HG02943 (cell line): Measurements from ENCODE around the gene ATAD3A.
"Not testable (repeated sequence)": the region's sequence is repeated elsewhere in the genome, so short reads cannot be mapped to it uniquely, and the experiment has no call there.

ENCODE experiments used
- ATAC-seq: cut with Tn5 transposase; IDR thresholded peaks from one replicate; pipeline ENCODE4 v1.9.1; 2021; ENCODE audit warnings: mild to moderate bottlenecking, low read depth, moderate library complexity; ENCODE audit not compliant: unreplicated experiment

ATAD3A gene

DNA sequence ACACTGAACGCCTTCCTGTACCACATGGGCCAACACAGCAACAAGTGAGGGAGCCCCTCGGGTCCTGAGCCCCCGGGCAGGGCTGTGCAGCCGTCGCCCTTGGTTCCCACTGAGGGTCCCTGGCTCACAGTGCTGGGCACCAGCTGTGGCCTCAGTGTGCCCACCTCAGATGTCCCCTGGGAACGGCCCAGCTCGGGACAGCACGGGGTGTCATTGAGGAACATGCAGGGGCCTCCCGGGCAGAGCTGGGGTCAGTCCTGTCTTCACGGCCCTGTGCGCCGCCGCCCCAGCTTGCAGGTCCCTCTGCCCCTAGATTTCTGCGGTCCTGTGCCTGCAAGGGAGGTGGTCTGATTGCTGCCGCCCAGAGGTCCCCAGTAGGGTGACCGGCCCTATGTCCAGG is 22.7 kb upstream of the ATAD3A start:
- ATAC-seq, result no peak

GRCh38 chr1:1489861-1490260 is 22.1 kb upstream of the ATAD3A start:
- no peak for ATAC-seq

DNA sequence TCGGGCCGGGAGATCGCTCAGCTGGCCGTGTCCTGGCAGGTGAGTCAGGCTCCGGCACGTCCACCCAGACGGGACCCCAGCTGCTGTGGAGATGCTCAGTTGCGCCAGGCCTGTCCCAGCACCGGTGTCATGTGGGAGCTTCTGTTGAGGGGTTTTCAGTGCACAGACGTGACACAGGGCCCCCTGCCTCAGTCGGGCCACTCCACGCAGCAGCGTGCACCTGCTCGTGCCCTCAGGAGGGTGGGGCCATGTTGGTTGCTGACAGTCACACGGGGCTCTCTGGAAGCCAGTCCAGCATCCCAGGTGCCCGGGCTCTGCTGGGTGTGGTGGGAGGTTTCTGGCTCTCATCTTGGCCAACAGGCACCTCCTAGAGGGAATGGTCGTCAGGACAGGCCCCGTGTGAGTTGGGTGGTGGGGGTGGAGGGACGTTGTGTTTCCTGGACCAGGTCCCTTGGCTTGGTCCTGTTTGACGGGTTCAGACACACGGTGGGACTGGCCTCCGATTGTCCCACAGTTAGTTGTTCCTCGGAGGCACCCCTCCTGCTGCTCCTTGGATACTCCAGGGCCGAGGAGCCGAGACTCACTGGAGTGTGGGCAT is 21.2 kb upstream of the ATAD3A start:
- no peak for ATAC-seq

DNA sequence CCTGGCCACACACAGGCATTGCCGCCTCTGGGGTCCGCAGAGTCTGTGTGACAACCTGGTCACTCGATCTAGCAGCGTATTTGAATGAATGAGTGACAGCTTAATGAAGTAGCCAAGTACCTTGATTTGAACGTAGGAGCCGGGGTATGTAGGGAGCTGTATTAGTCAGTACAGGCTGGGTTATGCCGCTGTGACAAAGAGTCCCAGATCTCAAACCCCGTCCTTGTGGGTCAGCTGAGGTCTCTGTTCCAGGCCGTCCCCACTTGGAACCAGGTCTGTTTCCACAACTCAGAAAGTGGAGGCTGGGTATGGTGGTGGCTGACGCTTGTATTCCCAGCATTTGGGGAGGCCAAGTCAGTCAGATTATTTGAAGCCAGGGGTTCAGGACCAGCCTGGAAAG is 20.4 kb upstream of the ATAD3A start:
- ATAC-seq, result no peak

- not testable (repeated sequence) for ATAC-seq
Measured at GRCh38 chr1:1494311-1494710, 17.7 kb upstream of the ATAD3A start.

DNA sequence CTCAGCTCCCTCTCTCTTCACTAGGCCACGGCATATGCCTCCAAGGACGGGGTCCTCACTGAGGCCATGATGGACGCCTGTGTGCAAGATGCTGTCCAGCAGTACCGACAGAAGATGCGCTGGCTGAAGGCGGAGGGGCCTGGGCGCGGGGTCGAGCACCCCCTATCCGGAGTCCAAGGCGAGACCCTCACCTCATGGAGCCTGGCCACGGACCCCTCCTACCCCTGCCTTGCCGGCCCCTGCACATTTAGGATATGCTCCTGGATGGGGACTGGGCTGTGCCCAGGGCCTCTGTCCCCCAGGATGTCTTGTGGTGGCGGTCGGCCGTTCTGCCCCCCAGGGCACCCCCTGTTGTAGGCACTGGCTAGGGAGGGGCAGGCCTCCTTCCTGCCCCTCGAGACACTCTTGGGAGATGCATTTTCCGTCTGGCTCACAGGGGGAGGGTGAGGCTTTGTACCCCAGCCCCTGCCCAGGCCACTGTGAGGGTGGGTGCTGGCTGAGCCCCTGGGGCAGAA is 16.4 kb upstream of the ATAD3A start:
- not testable (repeated sequence) for ATAC-seq

DNA sequence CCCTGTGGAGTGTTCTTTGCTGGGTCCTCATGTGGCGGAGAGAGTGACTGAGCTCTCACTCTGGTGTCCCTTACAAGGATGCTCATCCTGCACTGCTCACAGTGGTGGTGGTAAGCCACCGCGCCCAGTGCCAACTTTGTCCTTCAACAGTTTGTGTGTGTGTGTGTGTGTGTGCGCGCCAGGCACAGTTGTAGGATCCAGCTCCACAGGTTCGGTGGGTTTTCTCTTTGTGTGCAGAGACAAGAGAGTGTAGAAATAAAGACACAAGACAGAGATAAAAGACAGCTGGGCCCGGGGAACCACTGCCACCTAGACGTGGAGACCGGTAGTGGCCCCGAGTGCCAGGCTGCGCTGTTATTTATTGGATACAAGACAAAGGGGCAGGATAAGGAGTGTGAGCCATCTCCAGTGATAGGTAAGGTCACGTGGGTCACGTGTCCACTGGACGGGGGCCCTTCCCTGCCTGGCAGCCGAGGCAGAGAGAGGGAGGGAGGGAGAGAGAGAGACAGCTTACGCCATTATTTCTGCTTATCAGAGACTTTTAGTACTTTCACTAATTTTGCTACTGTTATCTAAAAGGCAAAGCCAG is 7.1 kb upstream of the ATAD3A start:
- not testable (repeated sequence) for ATAC-seq

GRCh38 chr1:1505366-1505798 is 6.6 kb upstream of the ATAD3A start:
- not testable (repeated sequence) for ATAC-seq

- ATAC-seq, result not testable (repeated sequence)
Measured at GRCh38 chr1:1505801-1506200, 6.2 kb upstream of the ATAD3A start.

DNA sequence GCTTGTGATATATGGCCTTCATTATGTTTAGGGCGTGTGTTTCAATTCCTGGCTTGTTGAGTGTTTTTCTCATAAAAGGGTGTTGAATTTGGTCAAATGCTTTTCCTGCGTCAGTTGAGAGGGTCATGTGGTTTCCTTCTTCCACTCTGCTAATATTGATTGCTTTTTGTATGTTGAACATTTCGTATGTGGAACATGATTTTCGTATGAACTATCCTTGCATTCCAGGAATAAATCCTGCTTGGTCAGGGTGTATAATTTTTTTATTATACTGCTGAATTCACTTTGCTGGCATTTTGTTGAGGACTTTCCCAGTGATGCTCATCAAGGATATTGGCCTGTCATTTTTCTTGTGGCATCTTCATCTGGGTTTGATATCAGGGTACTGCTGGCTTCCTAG is 4.7 kb upstream of the ATAD3A start:
- ATAC-seq, result no peak

- ATAC-seq, result not testable (repeated sequence)
Measured at GRCh38 chr1:1508775-1509464, 3.0 kb upstream of the ATAD3A start.

GRCh38 chr1:1509465-1509850 is 2.5 kb upstream of the ATAD3A start:
- not testable (repeated sequence) for ATAC-seq

GRCh38 chr1:1510912-1511532 is 940 bp upstream of the ATAD3A start:
- ATAC-seq, result no peak

GRCh38 chr1:1512425-1512824 is 463 bp downstream of the ATAD3A start:
- not testable (repeated sequence) for ATAC-seq

DNA sequence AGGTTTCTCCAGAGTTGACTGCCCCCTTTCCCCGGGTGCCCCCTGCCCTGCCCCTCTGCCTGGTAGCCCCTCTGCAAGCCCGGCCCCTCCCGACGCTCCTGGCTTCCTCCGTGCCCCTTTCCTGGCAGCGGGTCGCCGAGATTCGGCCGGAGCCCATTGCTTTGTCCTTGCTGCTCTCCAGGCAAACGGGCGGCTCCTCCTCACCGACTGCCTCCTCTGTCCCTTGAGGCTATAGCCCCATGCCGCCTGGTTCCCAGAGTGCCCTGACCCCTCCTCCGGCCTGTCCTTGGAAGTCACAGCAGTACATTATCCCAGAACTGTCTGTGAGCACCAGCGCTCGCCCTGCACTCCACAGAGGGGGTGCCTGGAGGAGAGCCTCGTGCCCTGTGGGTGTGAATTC is 1.7 kb downstream of the ATAD3A start:
- not testable (repeated sequence) for ATAC-seq

GRCh38 chr1:1514376-1514775 is 2.4 kb downstream of the ATAD3A start:
- not testable (repeated sequence) for ATAC-seq

DNA sequence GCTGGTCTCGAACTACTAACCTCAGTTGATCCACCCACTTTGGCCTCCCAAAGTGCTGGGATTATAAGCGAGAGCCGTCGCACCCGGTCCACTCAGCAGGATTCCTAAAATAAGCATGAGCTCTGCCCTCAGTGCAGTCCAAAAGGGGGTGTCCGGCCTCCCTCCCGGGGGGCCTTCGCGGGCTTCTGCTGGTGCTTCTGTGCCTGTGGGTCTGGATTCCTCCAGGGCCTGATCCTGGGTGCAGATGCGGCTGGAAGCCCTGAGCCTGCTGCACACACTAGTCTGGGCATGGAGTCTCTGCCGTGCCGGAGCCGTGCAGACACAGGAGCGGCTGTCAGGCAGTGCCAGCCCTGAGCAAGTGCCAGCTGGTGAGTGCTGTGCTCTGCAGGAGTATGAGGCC is 5.0 kb downstream of the ATAD3A start:
- not testable (repeated sequence) for ATAC-seq

- no peak for ATAC-seq
Measured at GRCh38 chr1:1517973-1518620, 6.1 kb downstream of the ATAD3A start.

GRCh38 chr1:1518621-1519007 is 6.7 kb downstream of the ATAD3A start:
- ATAC-seq, result not testable (repeated sequence)

DNA sequence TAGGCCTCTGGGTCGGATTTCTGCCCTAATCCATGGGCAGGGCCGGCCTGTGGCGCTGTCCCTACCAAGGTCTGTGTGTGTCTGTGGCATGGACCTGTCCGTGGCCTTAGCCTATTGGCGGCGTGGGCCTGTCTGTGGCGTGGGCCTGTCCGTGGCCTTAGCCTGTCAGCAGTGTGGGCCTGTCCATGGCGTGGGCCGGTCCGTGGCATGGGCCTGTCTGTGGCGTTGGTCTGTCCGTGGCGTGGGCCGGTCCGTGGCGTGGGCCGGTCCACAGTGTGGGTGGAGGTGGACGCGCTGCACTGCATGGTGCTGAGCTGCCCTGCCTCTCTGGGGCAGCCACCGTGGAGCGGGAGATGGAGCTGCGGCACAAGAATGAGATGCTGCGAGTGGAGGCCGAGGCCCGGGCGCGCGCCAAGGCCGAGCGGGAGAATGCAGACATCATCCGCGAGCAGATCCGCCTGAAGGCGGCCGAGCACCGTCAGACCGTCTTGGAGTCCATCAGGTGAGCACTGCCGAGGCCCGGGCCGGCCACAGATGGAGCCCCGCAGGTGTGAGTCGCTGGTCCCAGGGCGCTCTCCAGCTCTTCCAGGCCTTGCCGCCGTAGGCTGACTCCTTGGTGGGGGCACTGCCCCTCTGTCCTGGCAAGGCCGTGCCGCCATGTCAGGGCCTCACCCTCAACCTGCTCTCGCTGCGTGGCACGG is 8.0 kb downstream of the ATAD3A start:
- ATAC-seq, result not testable (repeated sequence)
